Measurements from ENCODE around the gene NEDD8.

NEDD8 gene

GRCh38 chr14:24178399-24179178, 53.6 kb downstream of the NEDD8 start:
- Histone ChIP-seq H3K4me1 (ENCODE audit: insufficient read depth, low read length, poor library complexity, severe bottlenecking) (no peaks in the 10 kb centered on the region), H3F3A (ENCODE audit: low read depth) (no peaks in the 10 kb centered on the region), H3K9me2 (replicated peaks; ENCODE audit: low read depth, low read length) (no peaks in the 10 kb centered on the region), H3K9ac (ENCODE audit: low read depth, low read length, poor library complexity, severe bottlenecking) (no peak overlapping the region), H3K79me2 (ENCODE audit: insufficient read depth, low read length) (no peaks in the 10 kb centered on the region), H3K4me2 (ENCODE audit: low read depth, low read length, poor library complexity, severe bottlenecking) (no peak overlapping the region), H3K4me3 (ENCODE audit: low read length, poor library complexity, severe bottlenecking) (no peak overlapping the region), H4K20me1 (ENCODE audit: insufficient read depth, low read length, poor library complexity, severe bottlenecking) (no peaks in the 10 kb centered on the region), H2AFZ (ENCODE audit: low read length) (no peak overlapping the region), H3K9me3 (ENCODE audit: insufficient read depth, low read depth, low read length) (no peaks in the 10 kb centered on the region), H3K36me3 (ENCODE audit: insufficient read depth, low read length) (peaks cover 7% of the 10 kb centered on the region; the same call in 1 of the 2 replicates), H3K27me3 (ENCODE audit: insufficient read depth, low read length, poor library complexity, severe bottlenecking) (no peaks in the 10 kb centered on the region)
- TF ChIP-seq EZH2phosphoT487 (IDR thresholded peaks at IDR 0.05; ENCODE audit: borderline replicate concordance): no peak
- TF ChIP-seq CTCF (conservative IDR thresholded peaks at IDR 0.05; ENCODE audit: low read length): no peak

- Histone ChIP-seq H3K36me3 (ENCODE audit: insufficient read depth, low read length) (peaks cover 7% of the 10 kb centered on the region; the same call in 1 of the 2 replicates), H3K4me3 (ENCODE audit: low read length, poor library complexity, severe bottlenecking) (no peak overlapping the region), H3K4me1 (ENCODE audit: insufficient read depth, low read length, poor library complexity, severe bottlenecking) (no peaks in the 10 kb centered on the region), H3K27me3 (ENCODE audit: insufficient read depth, low read length, poor library complexity, severe bottlenecking) (no peaks in the 10 kb centered on the region), H3F3A (ENCODE audit: low read depth) (no peaks in the 10 kb centered on the region), H3K9ac (ENCODE audit: low read depth, low read length, poor library complexity, severe bottlenecking) (no peak overlapping the region), H4K20me1 (ENCODE audit: insufficient read depth, low read length, poor library complexity, severe bottlenecking) (no peaks in the 10 kb centered on the region), H2AFZ (ENCODE audit: low read length) (no peak overlapping the region), H3K4me2 (ENCODE audit: low read depth, low read length, poor library complexity, severe bottlenecking) (no peak overlapping the region), H3K9me2 (replicated peaks; ENCODE audit: low read depth, low read length) (no peaks in the 10 kb centered on the region), H3K79me2 (ENCODE audit: insufficient read depth, low read length) (no peaks in the 10 kb centered on the region), H3K9me3 (ENCODE audit: insufficient read depth, low read depth, low read length) (no peaks in the 10 kb centered on the region)
- TF ChIP-seq EZH2phosphoT487 (IDR thresholded peaks at IDR 0.05; ENCODE audit: borderline replicate concordance) (no peak), CTCF (conservative IDR thresholded peaks at IDR 0.05; ENCODE audit: low read length) (no peak)
Measured at GRCh38 chr14:24177891-24178290, 54.3 kb downstream of the NEDD8 start.

- Histone ChIP-seq H3F3A (ENCODE audit: low read depth) (no peaks in the 10 kb centered on the region), H4K20me1 (ENCODE audit: insufficient read depth, low read length, poor library complexity, severe bottlenecking) (no peaks in the 10 kb centered on the region), H3K4me2 (ENCODE audit: low read depth, low read length, poor library complexity, severe bottlenecking) (no peak overlapping the region), H3K36me3 (ENCODE audit: insufficient read depth, low read length) (peaks cover 7% of the 10 kb centered on the region; the same call in 1 of the 2 replicates), H3K4me1 (ENCODE audit: insufficient read depth, low read length, poor library complexity, severe bottlenecking) (no peaks in the 10 kb centered on the region), H3K79me2 (ENCODE audit: insufficient read depth, low read length) (no peaks in the 10 kb centered on the region), H3K4me3 (ENCODE audit: low read length, poor library complexity, severe bottlenecking) (no peak overlapping the region), H3K9me2 (replicated peaks; ENCODE audit: low read depth, low read length) (no peaks in the 10 kb centered on the region), H3K9ac (ENCODE audit: low read depth, low read length, poor library complexity, severe bottlenecking) (no peak overlapping the region), H3K9me3 (ENCODE audit: insufficient read depth, low read depth, low read length) (no peaks in the 10 kb centered on the region), H2AFZ (ENCODE audit: low read length) (no peak overlapping the region), H3K27me3 (ENCODE audit: insufficient read depth, low read length, poor library complexity, severe bottlenecking) (no peaks in the 10 kb centered on the region)
- TF ChIP-seq CTCF (conservative IDR thresholded peaks at IDR 0.05; ENCODE audit: low read length): no peak
Measured at GRCh38 chr14:24177041-24177825, 54.9 kb downstream of the NEDD8 start.
